ENCODE results near the gene CLEC7A. TPM values are rescaled to one million over a fixed set of nuclear protein-coding genes. Genes with fewer than 3 reads are reported as not detected.

CLEC7A gene
- total RNA-seq, 1 donor from 2014 or later = 1.1 TPM

DNA sequence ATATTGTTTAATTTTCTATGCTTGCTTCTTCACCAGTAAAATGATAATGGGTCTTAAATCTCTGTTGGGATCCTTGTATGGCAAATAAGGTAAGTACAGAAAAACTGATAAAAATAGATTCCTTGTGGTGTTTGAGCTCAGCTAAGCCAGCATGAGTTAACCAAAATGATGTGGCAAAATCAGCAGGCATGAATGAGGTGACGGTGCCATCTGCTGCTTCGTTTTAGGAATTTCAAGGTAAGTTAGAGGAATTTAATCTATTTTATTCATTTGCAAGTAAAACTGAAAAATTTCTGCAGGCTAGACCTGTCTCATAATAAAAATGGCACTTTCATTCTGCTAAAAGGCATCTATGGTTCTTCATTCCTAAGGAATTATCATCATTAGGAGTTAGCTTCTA, 10.0 kb upstream of the CLEC7A start:
- Mint-ChIP-seq H3K9me3 (ENCODE audit: unreplicated experiment) (peaks cover 2% of the 10 kb centered on the region), H3K4me3 (ENCODE audit: unreplicated experiment) (no peak overlapping the region), H3K36me3 (ENCODE audit: low read depth, unreplicated experiment) (no peaks in the 10 kb centered on the region), H3K4me1 (ENCODE audit: low read depth, unreplicated experiment) (peaks cover 8% of the 10 kb centered on the region), H3K27ac (ENCODE audit: unreplicated experiment) (no peak overlapping the region), H3K27me3 (ENCODE audit: low read depth, unreplicated experiment) (no peaks in the 10 kb centered on the region)
- no peak overlapping the region for H3K9ac ChIP-seq (ENCODE audit: low read length)
- H2AFZ ChIP-seq (ENCODE audit: low read depth, low read length) = no peak overlapping the region
- no peaks in the 10 kb centered on the region for H3K4me1 ChIP-seq (ENCODE audit: insufficient read depth, low read length)
- no peak overlapping the region for H3K27ac ChIP-seq (ENCODE audit: low read depth, low read length)
- H4K20me1 ChIP-seq (ENCODE audit: insufficient read depth, low read length) = no peaks in the 10 kb centered on the region
- no peaks in the 10 kb centered on the region for H3K27me3 ChIP-seq (ENCODE audit: insufficient read depth, low read length)
- TF ChIP-seq, protein P1, sequence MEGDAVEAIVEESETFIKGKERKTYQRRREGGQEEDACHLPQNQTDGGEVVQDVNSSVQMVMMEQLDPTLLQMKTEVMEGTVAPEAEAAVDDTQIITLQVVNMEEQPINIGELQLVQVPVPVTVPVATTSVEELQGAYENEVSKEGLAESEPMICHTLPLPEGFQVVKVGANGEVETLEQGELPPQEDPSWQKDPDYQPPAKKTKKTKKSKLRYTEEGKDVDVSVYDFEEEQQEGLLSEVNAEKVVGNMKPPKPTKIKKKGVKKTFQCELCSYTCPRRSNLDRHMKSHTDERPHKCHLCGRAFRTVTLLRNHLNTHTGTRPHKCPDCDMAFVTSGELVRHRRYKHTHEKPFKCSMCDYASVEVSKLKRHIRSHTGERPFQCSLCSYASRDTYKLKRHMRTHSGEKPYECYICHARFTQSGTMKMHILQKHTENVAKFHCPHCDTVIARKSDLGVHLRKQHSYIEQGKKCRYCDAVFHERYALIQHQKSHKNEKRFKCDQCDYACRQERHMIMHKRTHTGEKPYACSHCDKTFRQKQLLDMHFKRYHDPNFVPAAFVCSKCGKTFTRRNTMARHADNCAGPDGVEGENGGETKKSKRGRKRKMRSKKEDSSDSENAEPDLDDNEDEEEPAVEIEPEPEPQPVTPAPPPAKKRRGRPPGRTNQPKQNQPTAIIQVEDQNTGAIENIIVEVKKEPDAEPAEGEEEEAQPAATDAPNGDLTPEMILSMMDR (IDR thresholded peaks at IDR 0.05; ENCODE audit: insufficient read depth, low read depth, low read length) = peak; percentile 49
- TF ChIP-seq EZH2 (IDR thresholded peaks at IDR 0.05; ENCODE audit: insufficient read depth, low read length) = no peak
- H3K4me2 ChIP-seq (ENCODE audit: low read length) = no peak overlapping the region
- FAIRE-seq = peak; percentile 58
- DNase-seq (ENCODE audit: low read depth) = peak; percentile 30
- H3K4me3 ChIP-seq (ENCODE audit: insufficient read depth, low read depth, low read length) = no peak overlapping the region
- H3K9me3 ChIP-seq (ENCODE audit: insufficient read depth, low read depth, low read length) = no peaks in the 10 kb centered on the region
- H3K36me3 ChIP-seq (ENCODE audit: insufficient read depth, low read length) = no peaks in the 10 kb centered on the region
- H3K79me2 ChIP-seq (ENCODE audit: insufficient read depth, low read length) = no peaks in the 10 kb centered on the region

DNA sequence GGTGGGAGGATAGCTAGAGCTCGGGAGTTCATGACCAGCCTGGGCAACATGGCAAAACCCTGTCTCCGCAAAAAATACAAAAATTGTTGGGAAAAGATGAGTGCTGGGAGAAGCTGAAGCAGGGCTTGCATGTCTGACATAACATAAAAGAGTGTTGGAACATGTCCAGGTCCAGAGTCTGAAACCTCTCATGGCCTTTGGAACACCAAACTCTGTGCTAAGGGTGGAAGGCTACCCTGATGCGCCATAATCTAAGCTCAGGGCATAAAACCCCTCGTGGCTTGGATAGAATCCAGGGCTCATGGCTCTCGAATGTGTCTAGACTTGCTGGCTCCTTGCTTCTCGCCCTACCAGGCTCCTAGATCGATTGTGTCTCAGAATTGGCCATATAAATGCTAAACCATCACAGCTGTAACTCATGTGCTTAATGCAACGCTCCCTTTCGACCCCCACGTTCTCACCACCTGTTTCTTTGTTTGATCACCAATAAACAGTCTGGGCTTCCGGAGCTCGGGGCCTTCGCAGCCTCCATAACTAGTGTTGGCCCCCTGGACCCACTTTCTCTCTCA, 6.7 kb upstream of the CLEC7A start:
- H3K27me3 Mint-ChIP-seq (ENCODE audit: low read depth, unreplicated experiment) = peaks cover 2% of the 10 kb centered on the region
- Histone ChIP-seq H3K4me2 (ENCODE audit: low read length) (no peak overlapping the region), H4K20me1 (ENCODE audit: insufficient read depth, low read length) (no peaks in the 10 kb centered on the region), H3K79me2 (ENCODE audit: insufficient read depth, low read length) (no peaks in the 10 kb centered on the region), H3K4me3 (ENCODE audit: insufficient read depth, low read depth, low read length) (no peak overlapping the region), H3K36me3 (ENCODE audit: insufficient read depth, low read length) (no peaks in the 10 kb centered on the region), H3K4me1 (ENCODE audit: insufficient read depth, low read length) (no peaks in the 10 kb centered on the region), H3K27me3 (ENCODE audit: insufficient read depth, low read length) (no peaks in the 10 kb centered on the region), H3K27ac (ENCODE audit: low read depth, low read length) (no peak overlapping the region), H3K9ac (ENCODE audit: low read length) (no peak overlapping the region), H2AFZ (ENCODE audit: low read depth, low read length) (no peak overlapping the region), H3K9me3 (ENCODE audit: insufficient read depth, low read depth, low read length) (no peaks in the 10 kb centered on the region)
- no peaks in the 10 kb centered on the region for H3K36me3 Mint-ChIP-seq (ENCODE audit: low read depth, unreplicated experiment)
- no peak overlapping the region for H3K27ac Mint-ChIP-seq (ENCODE audit: unreplicated experiment)
- no peak for FAIRE-seq
- H3K4me3 Mint-ChIP-seq (ENCODE audit: unreplicated experiment) = no peak overlapping the region
- peaks cover 2% of the 10 kb centered on the region for H3K9me3 Mint-ChIP-seq (ENCODE audit: unreplicated experiment)
- peaks cover 2% of the 10 kb centered on the region for H3K4me1 Mint-ChIP-seq (ENCODE audit: low read depth, unreplicated experiment)
- no peak for DNase-seq (ENCODE audit: low read depth)
- TF ChIP-seq, protein P1 (IDR thresholded peaks at IDR 0.05; ENCODE audit: insufficient read depth, low read depth, low read length) = no peak
- TF ChIP-seq EZH2 (IDR thresholded peaks at IDR 0.05; ENCODE audit: insufficient read depth, low read length) = no peak

DNA sequence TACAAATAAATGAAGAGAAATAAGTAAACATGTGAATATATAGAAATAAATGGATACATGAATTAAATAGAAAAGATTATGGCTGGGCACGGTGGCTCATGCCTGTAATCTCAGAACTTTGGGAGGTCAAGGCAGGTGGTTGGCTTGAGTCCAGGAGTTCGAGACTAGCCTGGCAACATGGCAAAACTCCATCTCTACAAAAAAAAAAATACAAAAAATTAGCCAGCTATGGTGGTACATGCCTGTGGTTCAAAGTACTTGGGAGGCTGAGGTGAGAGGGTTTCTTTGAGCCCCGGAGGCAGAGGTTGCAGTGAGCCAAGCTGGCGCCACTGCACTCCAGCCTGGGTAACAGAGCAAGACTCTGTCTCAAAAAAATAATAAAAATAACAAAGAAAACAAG, 5.1 kb upstream of the CLEC7A start:
- Histone ChIP-seq H3K27ac (ENCODE audit: low read depth, low read length) (no peak overlapping the region), H3K9ac (ENCODE audit: low read length) (no peak overlapping the region), H2AFZ (ENCODE audit: low read depth, low read length) (no peak overlapping the region), H3K79me2 (ENCODE audit: insufficient read depth, low read length) (no peaks in the 10 kb centered on the region), H3K27me3 (ENCODE audit: insufficient read depth, low read length) (no peaks in the 10 kb centered on the region), H3K4me3 (ENCODE audit: insufficient read depth, low read depth, low read length) (no peak overlapping the region), H4K20me1 (ENCODE audit: insufficient read depth, low read length) (no peaks in the 10 kb centered on the region), H3K4me1 (ENCODE audit: insufficient read depth, low read length) (no peaks in the 10 kb centered on the region), H3K4me2 (ENCODE audit: low read length) (no peak overlapping the region), H3K9me3 (ENCODE audit: insufficient read depth, low read depth, low read length) (no peaks in the 10 kb centered on the region), H3K36me3 (ENCODE audit: insufficient read depth, low read length) (no peaks in the 10 kb centered on the region)
- Mint-ChIP-seq H3K4me1 (ENCODE audit: low read depth, unreplicated experiment) (peaks cover 4% of the 10 kb centered on the region), H3K27ac (ENCODE audit: unreplicated experiment) (no peak overlapping the region), H3K27me3 (ENCODE audit: low read depth, unreplicated experiment) (peaks cover 2% of the 10 kb centered on the region), H3K9me3 (ENCODE audit: unreplicated experiment) (peaks cover 2% of the 10 kb centered on the region), H3K36me3 (ENCODE audit: low read depth, unreplicated experiment) (no peaks in the 10 kb centered on the region), H3K4me3 (ENCODE audit: unreplicated experiment) (no peak overlapping the region)
- TF ChIP-seq, protein P1 (IDR thresholded peaks at IDR 0.05; ENCODE audit: insufficient read depth, low read depth, low read length) = no peak
- TF ChIP-seq EZH2 (IDR thresholded peaks at IDR 0.05; ENCODE audit: insufficient read depth, low read length) = no peak
- DNase-seq (ENCODE audit: low read depth) (no peak), FAIRE-seq (no peak)

Data from astrocyte (in vitro differentiated cells and primary cell).